ENCODE data around the gene PDAP1. TPM values are rescaled to one million over a fixed set of nuclear protein-coding genes. Genes with fewer than 3 reads are reported as not detected.

Gene PDAP1
- total RNA-seq, 1 experiment from 2014 or later, result 200 TPM

DNA sequence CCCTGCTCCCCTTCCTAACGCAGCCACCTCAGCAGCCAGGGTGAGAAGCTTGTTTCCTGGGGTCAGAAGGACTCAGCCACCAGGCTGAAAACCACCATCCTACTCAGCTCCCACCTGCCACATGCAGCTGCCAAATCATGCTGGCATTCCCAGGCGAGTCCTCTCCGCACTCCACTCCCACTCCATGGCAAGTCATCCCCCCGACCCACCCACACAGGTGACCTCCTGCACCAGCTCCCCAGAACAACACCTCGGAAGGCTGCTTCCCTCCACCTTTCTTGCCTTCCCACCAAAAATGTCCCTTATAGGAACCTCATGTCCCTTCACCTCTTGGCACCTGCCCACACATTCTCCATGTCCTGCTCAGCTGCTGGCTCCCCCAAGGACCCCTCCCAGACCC, 4.6 kb downstream of the PDAP1 start:
- POLR2A ChIA-PET, result no interaction called here
- Histone ChIP-seq H3K27me3 (ENCODE audit: insufficient read depth, low read length) (no peaks in the 10 kb centered on the region), H3K9me3 (ENCODE audit: control insufficient read depth in 1 of 2, insufficient read depth in 1 of 2, low read depth in 1 of 2, low read length in 2 of 2) (no peaks in the 10 kb centered on the region), H3K79me2 (ENCODE audit: insufficient read depth, low read length) (peaks cover 74% of the 10 kb centered on the region), H3K27ac (ENCODE audit: low read depth, low read length) (no peak overlapping the region), H4K20me1 (ENCODE audit: insufficient read depth) (no peaks in the 10 kb centered on the region; the same call in 1 of the 2 replicates), H3K36me3 (ENCODE audit: control insufficient read depth in 1 of 2, insufficient read depth in 2 of 2, low read length in 2 of 2) (peaks cover 24 to 48% of the 10 kb centered on the region in 2 experiments), H2AFZ (ENCODE audit: low read depth, low read length, poor library complexity, severe bottlenecking) (no peak overlapping the region), H3K9ac (ENCODE audit: low read length) (no peak overlapping the region), H3K4me3 (replicated peaks in 1 of 2; ENCODE audit: low read depth in 1 of 2, low read length in 2 of 2) (no peak overlapping the region), H3K9me2 (ENCODE audit: insufficient read depth) (no peaks in the 10 kb centered on the region), H3K4me2 (ENCODE audit: low read length) (no peak overlapping the region), H3K4me1 (ENCODE audit: control insufficient read depth in 1 of 2, insufficient read depth in 2 of 2, low read length in 2 of 2) (peaks cover 9 to 13% of the 10 kb centered on the region in 2 experiments; a peak in 3 of 4 replicates)
- DNase-seq (ENCODE audit: low read depth, low spot score) (no peak), ATAC-seq (no peak)
- intact Hi-C loops (cut with micrococcal nuclease), result no loop called here
- TF ChIP-seq EZH2phosphoT487 (IDR thresholded peaks at IDR 0.05; ENCODE audit: borderline replicate concordance), result no peak
- no peak for TF ChIP-seq POLR2A (IDR thresholded peaks at IDR 0.05; ENCODE audit: borderline replicate concordance, extremely low read depth, insufficient read depth, insufficient read length)
- TF ChIP-seq, protein P1, sequence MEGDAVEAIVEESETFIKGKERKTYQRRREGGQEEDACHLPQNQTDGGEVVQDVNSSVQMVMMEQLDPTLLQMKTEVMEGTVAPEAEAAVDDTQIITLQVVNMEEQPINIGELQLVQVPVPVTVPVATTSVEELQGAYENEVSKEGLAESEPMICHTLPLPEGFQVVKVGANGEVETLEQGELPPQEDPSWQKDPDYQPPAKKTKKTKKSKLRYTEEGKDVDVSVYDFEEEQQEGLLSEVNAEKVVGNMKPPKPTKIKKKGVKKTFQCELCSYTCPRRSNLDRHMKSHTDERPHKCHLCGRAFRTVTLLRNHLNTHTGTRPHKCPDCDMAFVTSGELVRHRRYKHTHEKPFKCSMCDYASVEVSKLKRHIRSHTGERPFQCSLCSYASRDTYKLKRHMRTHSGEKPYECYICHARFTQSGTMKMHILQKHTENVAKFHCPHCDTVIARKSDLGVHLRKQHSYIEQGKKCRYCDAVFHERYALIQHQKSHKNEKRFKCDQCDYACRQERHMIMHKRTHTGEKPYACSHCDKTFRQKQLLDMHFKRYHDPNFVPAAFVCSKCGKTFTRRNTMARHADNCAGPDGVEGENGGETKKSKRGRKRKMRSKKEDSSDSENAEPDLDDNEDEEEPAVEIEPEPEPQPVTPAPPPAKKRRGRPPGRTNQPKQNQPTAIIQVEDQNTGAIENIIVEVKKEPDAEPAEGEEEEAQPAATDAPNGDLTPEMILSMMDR (IDR thresholded peaks at IDR 0.05 in 2 of 3, conservative IDR thresholded peaks at IDR 0.05 in 1 of 3; ENCODE audit: borderline replicate concordance in 1 of 3, insufficient read depth in 1 of 3, low read depth in 2 of 3, low read length in 2 of 3), result no peak
- TF ChIP-seq ZFX (IDR thresholded peaks at IDR 0.05), result no peak
- CTCF ChIA-PET, result no interaction called here
- no TSS peak for BruUV-seq (replicated peaks)
- RAD21 ChIA-PET (ENCODE audit: low non-redundant PET in 1 of 2, low total read pairs in 2 of 2, uncharacterized antibody in 2 of 2, unreplicated experiment in 2 of 2), result no interaction called here

DNA sequence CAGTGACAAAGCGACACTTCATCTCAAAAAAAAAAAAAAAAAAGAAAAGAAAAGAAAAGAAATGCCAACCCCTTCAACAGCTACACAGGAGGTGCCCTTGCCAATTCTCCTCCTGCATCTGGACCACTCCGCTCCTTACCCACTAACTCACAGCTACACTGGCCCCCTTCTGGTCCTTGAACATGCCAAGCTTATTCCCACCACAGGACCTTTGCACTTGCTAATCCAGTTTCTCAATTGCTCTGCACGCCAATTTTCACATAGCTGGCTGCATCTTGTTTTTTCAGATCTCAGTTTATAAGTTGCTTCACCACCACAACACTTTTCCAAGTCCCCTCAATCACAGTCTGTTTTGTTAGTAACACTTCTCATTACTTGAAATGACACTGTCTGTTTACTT, 5.5 kb downstream of the PDAP1 start:
- no TSS peak for BruUV-seq (replicated peaks)
- ATAC-seq (no peak), DNase-seq (ENCODE audit: low read depth, low spot score) (no peak)
- H3K27ac ChIP-seq (ENCODE audit: low read depth, low read length), result no peak overlapping the region
- ChIA-PET CTCF (no interaction called here), POLR2A (no interaction called here), RAD21 (ENCODE audit: low non-redundant PET in 1 of 2, low total read pairs in 2 of 2, uncharacterized antibody in 2 of 2, unreplicated experiment in 2 of 2) (no interaction called here)
- H3K4me1 ChIP-seq (ENCODE audit: control insufficient read depth in 1 of 2, insufficient read depth in 2 of 2, low read length in 2 of 2), result peaks cover 9 to 13% of the 10 kb centered on the region in 2 experiments; a peak in 3 of 4 replicates
- H4K20me1 ChIP-seq (ENCODE audit: insufficient read depth), result no peaks in the 10 kb centered on the region; the same call in 1 of the 2 replicates
- no peaks in the 10 kb centered on the region for H3K27me3 ChIP-seq (ENCODE audit: insufficient read depth, low read length)
- no peaks in the 10 kb centered on the region for H3K9me3 ChIP-seq (ENCODE audit: control insufficient read depth in 1 of 2, insufficient read depth in 1 of 2, low read depth in 1 of 2, low read length in 2 of 2)
- TF ChIP-seq, protein P2, sequence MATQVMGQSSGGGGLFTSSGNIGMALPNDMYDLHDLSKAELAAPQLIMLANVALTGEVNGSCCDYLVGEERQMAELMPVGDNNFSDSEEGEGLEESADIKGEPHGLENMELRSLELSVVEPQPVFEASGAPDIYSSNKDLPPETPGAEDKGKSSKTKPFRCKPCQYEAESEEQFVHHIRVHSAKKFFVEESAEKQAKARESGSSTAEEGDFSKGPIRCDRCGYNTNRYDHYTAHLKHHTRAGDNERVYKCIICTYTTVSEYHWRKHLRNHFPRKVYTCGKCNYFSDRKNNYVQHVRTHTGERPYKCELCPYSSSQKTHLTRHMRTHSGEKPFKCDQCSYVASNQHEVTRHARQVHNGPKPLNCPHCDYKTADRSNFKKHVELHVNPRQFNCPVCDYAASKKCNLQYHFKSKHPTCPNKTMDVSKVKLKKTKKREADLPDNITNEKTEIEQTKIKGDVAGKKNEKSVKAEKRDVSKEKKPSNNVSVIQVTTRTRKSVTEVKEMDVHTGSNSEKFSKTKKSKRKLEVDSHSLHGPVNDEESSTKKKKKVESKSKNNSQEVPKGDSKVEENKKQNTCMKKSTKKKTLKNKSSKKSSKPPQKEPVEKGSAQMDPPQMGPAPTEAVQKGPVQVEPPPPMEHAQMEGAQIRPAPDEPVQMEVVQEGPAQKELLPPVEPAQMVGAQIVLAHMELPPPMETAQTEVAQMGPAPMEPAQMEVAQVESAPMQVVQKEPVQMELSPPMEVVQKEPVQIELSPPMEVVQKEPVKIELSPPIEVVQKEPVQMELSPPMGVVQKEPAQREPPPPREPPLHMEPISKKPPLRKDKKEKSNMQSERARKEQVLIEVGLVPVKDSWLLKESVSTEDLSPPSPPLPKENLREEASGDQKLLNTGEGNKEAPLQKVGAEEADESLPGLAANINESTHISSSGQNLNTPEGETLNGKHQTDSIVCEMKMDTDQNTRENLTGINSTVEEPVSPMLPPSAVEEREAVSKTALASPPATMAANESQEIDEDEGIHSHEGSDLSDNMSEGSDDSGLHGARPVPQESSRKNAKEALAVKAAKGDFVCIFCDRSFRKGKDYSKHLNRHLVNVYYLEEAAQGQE (IDR thresholded peaks at IDR 0.05; ENCODE audit: low read depth), result no peak
- TF ChIP-seq CEBPB (IDR thresholded peaks at IDR 0.05; ENCODE audit: low read depth) (no peak), RAD21 (IDR thresholded peaks at IDR 0.05; ENCODE audit: low read depth) (no peak), POLR2A (IDR thresholded peaks at IDR 0.05; ENCODE audit: borderline replicate concordance, extremely low read depth, insufficient read depth, insufficient read length) (no peak), ELF1 (IDR thresholded peaks at IDR 0.05; ENCODE audit: borderline replicate concordance, low read depth) (no peak)
- no peak overlapping the region for H3K4me3 ChIP-seq (replicated peaks in 1 of 2; ENCODE audit: low read depth in 1 of 2, low read length in 2 of 2)
- H3K36me3 ChIP-seq (ENCODE audit: control insufficient read depth in 1 of 2, insufficient read depth in 2 of 2, low read length in 2 of 2), result peaks cover 33 to 52% of the 10 kb centered on the region in 2 experiments
- H3K9me2 ChIP-seq (ENCODE audit: insufficient read depth), result no peaks in the 10 kb centered on the region
- intact Hi-C loops (cut with micrococcal nuclease), result no loop called here
- no peak overlapping the region for H2AFZ ChIP-seq (ENCODE audit: low read depth, low read length, poor library complexity, severe bottlenecking)
- no peak overlapping the region for H3K4me2 ChIP-seq (ENCODE audit: low read length)
- peaks cover 67% of the 10 kb centered on the region for H3K79me2 ChIP-seq (ENCODE audit: insufficient read depth, low read length)
- no peak overlapping the region for H3K9ac ChIP-seq (ENCODE audit: low read length)
